Panc1 (cell line): Measurements from ENCODE around the gene AP3B1. TPM values are rescaled to one million over a fixed set of nuclear protein-coding genes. Genes with fewer than 3 reads are reported as not detected.

Source experiments
- ATAC-seq: fragments of 200-7000 bp; cut with Tn5 transposase; 2 replicates; pipeline ENCODE4 v1.9.1; 2020; ENCODE audit warnings: mild to moderate bottlenecking, moderate library complexity
- BruUV-seq: library from RNA; stranded (reverse); fragments of 400-500 nt; replicated peaks from 2 replicates; lab custom pipeline; 2021; lab: Mats Ljungman, UMichigan
- CTCF ChIA-PET: fragments of 300-600 bp; sonication (Branson Sonifier 250); formaldehyde crosslinking; loops from one replicate; lab custom pipeline; 2022; ENCODE audit warnings: antibody characterized with exemption; lab: Charles Lee
- POLR2A ChIA-PET: fragments of 300-600 bp; sonication (Branson Sonifier 250); formaldehyde crosslinking; loops from one replicate; lab custom pipeline; 2022; ENCODE audit warnings: antibody characterized with exemption; lab: Charles Lee
- DNase-seq: peaks from one replicate; pipeline ENCODE4 v3.0.0-alpha.2; 2010; ENCODE audit warnings: low read depth, low spot score
- H3K27ac ChIP-seq: 2 replicates; pipeline ENCODE4 v1.5.1; 2011; ENCODE audit warnings: mild to moderate bottlenecking, low read length, inconsistent platforms
- H3K27me3 ChIP-seq: fragments of 200-500 bp; sonication (Bioruptor generic); 2 replicates; pipeline ENCODE4 v1.6.0; 2014; ENCODE audit warnings: low read length, inconsistent platforms; ENCODE audit not compliant: control insufficient read depth, insufficient read depth
- H3K36me3 ChIP-seq: fragments of 200-500 bp; sonication (Bioruptor generic); 2 replicates; pipeline ENCODE4 v1.5.1; 2014; ENCODE audit warnings: inconsistent platforms, mild to moderate bottlenecking, low read length, moderate library complexity; ENCODE audit not compliant: control insufficient read depth, insufficient read depth
- H3K4me1 ChIP-seq: 2 replicates; pipeline ENCODE4 v1.5.1; 2011; ENCODE audit warnings: inconsistent platforms, mild to moderate bottlenecking, low read length, moderate library complexity; ENCODE audit not compliant: control insufficient read depth, insufficient read depth
- H3K4me3 ChIP-seq, 2 experiments: 2 replicates each; pipeline ENCODE4 v1.5.1; 2011 to 2012; ENCODE audit warnings: low read depth in 2 of 2, low read length in 2 of 2, mild to moderate bottlenecking in 2 of 2, inconsistent platforms in 1 of 2, moderate library complexity in 1 of 2
- H3K9me3 ChIP-seq: fragments of 200-500 bp; sonication (Bioruptor generic); 2 replicates; pipeline ENCODE4 v1.5.1; 2014; ENCODE audit warnings: low read depth, mild to moderate bottlenecking, inconsistent platforms, low read length, moderate library complexity; ENCODE audit not compliant: control insufficient read depth, insufficient read depth
- CTCF ChIP-seq: fragments of 450-650 bp; IDR thresholded peaks from 2 replicates; pipeline ENCODE4 v1.5.1; 2017; ENCODE audit warnings: mild to moderate bottlenecking
- POLR2AphosphoS5 ChIP-seq: IDR thresholded peaks from 2 replicates; pipeline ENCODE4 v1.6.1; 2012; ENCODE audit warnings: mild to moderate bottlenecking, low read depth, low read length, moderate library complexity
- SIN3A ChIP-seq: IDR thresholded peaks from 2 replicates; pipeline ENCODE4 v1.6.1; 2012; ENCODE audit warnings: low read depth, mild to moderate bottlenecking, low read length, moderate library complexity, borderline replicate concordance; ENCODE audit not compliant: insufficient read depth
- TCF7L2 ChIP-seq: IDR thresholded peaks from 2 replicates; pipeline ENCODE4 v1.6.1; 2011; ENCODE audit warnings: mild to moderate bottlenecking, low read depth, low read length, inconsistent platforms
- in situ Hi-C: cut with HindIII; loops from 2 replicates; pipeline ENCODE4 v1.10.0; 2016; ENCODE audit warnings: low sequenced_read_pairs, low pct_unique_long_range_greater_than_20kb
- intact Hi-C: fragments of 100-400 bp; cut with micrococcal nuclease; formaldehyde crosslinking; loops from one replicate; pipeline ENCODE4 v1.10.0; 2022; ENCODE audit not compliant: unreplicated experiment
- total RNA-seq: library from RNA; stranded (reverse); gene quantifications from one replicate; pipeline ENCODE4 v1.2.1, GENCODE V29; 2021; ENCODE audit not compliant: unreplicated experiment
- TF ChIP-seq, protein P1 (sequence below), 2 experiments: IDR thresholded peaks; 2 replicates each; pipeline ENCODE4 v1.6.1; 2011 to 2012; ENCODE audit warnings: low read depth in 2 of 2, control low read depth in 1 of 2, low read length in 1 of 2, mild to moderate bottlenecking in 1 of 2, moderate library complexity in 1 of 2; ENCODE audit not compliant: insufficient read depth in 1 of 2

AP3B1 gene
- total RNA-seq, 1 experiment from 2014 or later, result 55.4 TPM

GRCh38 chr5:78213799-78214198, 80.7 kb downstream of the AP3B1 start:
- ChIA-PET CTCF (no interaction called here), POLR2A (no interaction called here)
- no peak for ATAC-seq
- Histone ChIP-seq H3K36me3 (peaks cover 5% of the 10 kb centered on the region), H3K27me3 (no peaks in the 10 kb centered on the region), H3K27ac (no peak overlapping the region), H3K4me3 (no peak overlapping the region), H3K4me1 (no peaks in the 10 kb centered on the region), H3K9me3 (no peaks in the 10 kb centered on the region)
- DNase-seq, result no peak
- TF ChIP-seq, protein P1, sequence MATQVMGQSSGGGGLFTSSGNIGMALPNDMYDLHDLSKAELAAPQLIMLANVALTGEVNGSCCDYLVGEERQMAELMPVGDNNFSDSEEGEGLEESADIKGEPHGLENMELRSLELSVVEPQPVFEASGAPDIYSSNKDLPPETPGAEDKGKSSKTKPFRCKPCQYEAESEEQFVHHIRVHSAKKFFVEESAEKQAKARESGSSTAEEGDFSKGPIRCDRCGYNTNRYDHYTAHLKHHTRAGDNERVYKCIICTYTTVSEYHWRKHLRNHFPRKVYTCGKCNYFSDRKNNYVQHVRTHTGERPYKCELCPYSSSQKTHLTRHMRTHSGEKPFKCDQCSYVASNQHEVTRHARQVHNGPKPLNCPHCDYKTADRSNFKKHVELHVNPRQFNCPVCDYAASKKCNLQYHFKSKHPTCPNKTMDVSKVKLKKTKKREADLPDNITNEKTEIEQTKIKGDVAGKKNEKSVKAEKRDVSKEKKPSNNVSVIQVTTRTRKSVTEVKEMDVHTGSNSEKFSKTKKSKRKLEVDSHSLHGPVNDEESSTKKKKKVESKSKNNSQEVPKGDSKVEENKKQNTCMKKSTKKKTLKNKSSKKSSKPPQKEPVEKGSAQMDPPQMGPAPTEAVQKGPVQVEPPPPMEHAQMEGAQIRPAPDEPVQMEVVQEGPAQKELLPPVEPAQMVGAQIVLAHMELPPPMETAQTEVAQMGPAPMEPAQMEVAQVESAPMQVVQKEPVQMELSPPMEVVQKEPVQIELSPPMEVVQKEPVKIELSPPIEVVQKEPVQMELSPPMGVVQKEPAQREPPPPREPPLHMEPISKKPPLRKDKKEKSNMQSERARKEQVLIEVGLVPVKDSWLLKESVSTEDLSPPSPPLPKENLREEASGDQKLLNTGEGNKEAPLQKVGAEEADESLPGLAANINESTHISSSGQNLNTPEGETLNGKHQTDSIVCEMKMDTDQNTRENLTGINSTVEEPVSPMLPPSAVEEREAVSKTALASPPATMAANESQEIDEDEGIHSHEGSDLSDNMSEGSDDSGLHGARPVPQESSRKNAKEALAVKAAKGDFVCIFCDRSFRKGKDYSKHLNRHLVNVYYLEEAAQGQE (IDR thresholded peaks at IDR 0.05; ENCODE audit: insufficient read depth in 1 of 2, low read depth in 2 of 2, low read length in 1 of 2), result no peak
- TF ChIP-seq CTCF, result no peak
- no peak for TF ChIP-seq SIN3A
- TF ChIP-seq POLR2AphosphoS5, result no peak
- TF ChIP-seq TCF7L2, result no peak
- BruUV-seq, result no TSS peak
- intact Hi-C loops, result no loop called here
- in situ Hi-C loops, result no loop called here

DNA sequence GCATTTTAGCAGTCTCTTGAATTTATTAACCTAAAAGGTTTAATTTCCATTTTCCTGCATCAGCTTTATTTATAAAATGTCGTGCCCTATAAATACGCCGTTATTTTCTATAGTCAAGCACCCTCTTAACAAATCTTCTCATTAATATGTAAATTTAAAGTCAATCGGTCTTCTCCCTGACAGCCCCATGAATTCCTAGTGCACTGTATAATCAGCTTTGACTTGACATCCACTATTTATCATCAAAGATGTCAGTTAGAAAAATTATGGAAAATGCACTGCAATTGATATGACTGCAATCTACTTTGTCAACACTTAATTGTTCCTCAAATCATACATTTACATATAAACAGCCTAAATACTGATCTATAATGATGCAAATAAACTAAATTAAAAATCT, 83.4 kb downstream of the AP3B1 start:
- TF ChIP-seq SIN3A, result no peak
- no peak for TF ChIP-seq TCF7L2
- no peak for TF ChIP-seq POLR2AphosphoS5
- TF ChIP-seq, protein P1 (IDR thresholded peaks at IDR 0.05; ENCODE audit: insufficient read depth in 1 of 2, low read depth in 2 of 2, low read length in 1 of 2), result no peak
- no peak for TF ChIP-seq CTCF
- Histone ChIP-seq H3K36me3 (peaks cover 5% of the 10 kb centered on the region), H3K4me1 (no peaks in the 10 kb centered on the region), H3K9me3 (no peaks in the 10 kb centered on the region), H3K27me3 (no peaks in the 10 kb centered on the region), H3K27ac (no peak overlapping the region), H3K4me3 (no peak overlapping the region)
- in situ Hi-C loops (no loop called here), intact Hi-C loops (no loop called here)
- no TSS peak for BruUV-seq
- no peak for DNase-seq
- ChIA-PET CTCF (no interaction called here), POLR2A (no interaction called here)
- no peak for ATAC-seq
